GM19395 (cell line): ENCODE data around the gene ZNF236.
"Not testable (repeated sequence)": the region's sequence is repeated elsewhere in the genome, so short reads cannot be mapped to it uniquely, and the experiment has no call there.

Source experiments
- ATAC-seq: cut with Tn5 transposase; IDR thresholded peaks from one replicate; pipeline ENCODE4 v1.9.1; 2021; ENCODE audit warnings: mild to moderate bottlenecking, moderate library complexity; ENCODE audit not compliant: unreplicated experiment

The ZNF236 gene

GRCh38 chr18:76943542-76944339, 121.4 kb downstream of the ZNF236 start:
- no peak for ATAC-seq

- ATAC-seq: not testable (repeated sequence)
These were observed 122.0 kb downstream of the ZNF236 start for GRCh38 chr18:76944346-76944745.

- no peak for ATAC-seq
These were observed 126.0 kb downstream of the ZNF236 start for GRCh38 chr18:76948345-76948744.

- ATAC-seq: no peak
These were observed 129.3 kb downstream of the ZNF236 start for GRCh38 chr18:76951456-76952247.

- no peak for ATAC-seq
These were observed 130.4 kb downstream of the ZNF236 start for GRCh38 chr18:76952747-76953146.

GRCh38 chr18:76953156-76953555, 130.8 kb downstream of the ZNF236 start:
- ATAC-seq: no peak

GRCh38 chr18:76953583-76954233, 131.4 kb downstream of the ZNF236 start:
- ATAC-seq: no peak

GRCh38 chr18:76955524-76956170, 133.3 kb downstream of the ZNF236 start:
- ATAC-seq: no peak

GRCh38 chr18:76956648-76957047, 134.3 kb downstream of the ZNF236 start:
- no peak for ATAC-seq

- no peak for ATAC-seq
These were observed 135.3 kb downstream of the ZNF236 start for GRCh38 chr18:76957384-76958355.

GRCh38 chr18:76958692-76959341, 136.5 kb downstream of the ZNF236 start:
- no peak for ATAC-seq

GRCh38 chr18:76959605-76960004, 137.2 kb downstream of the ZNF236 start:
- no peak for ATAC-seq

GRCh38 chr18:76960528-76961035, 138.2 kb downstream of the ZNF236 start:
- no peak for ATAC-seq

GRCh38 chr18:76962851-76963250, 140.5 kb downstream of the ZNF236 start:
- ATAC-seq: no peak

- peak; percentile 64 for ATAC-seq
These were observed 141.6 kb downstream of the ZNF236 start for GRCh38 chr18:76963936-76964335.

- peak; percentile 68 for ATAC-seq
These were observed 143.3 kb downstream of the ZNF236 start for GRCh38 chr18:76965555-76966151.

GRCh38 chr18:76967299-76967698, 144.9 kb downstream of the ZNF236 start:
- not testable (repeated sequence) for ATAC-seq

- no peak for ATAC-seq
These were observed 145.5 kb downstream of the ZNF236 start for GRCh38 chr18:76967721-76968472.
